Stomach (tissue), 4 donors: ENCODE results near the gene RAB30.

Experiments
- CTCF ChIP-seq, 7 experiments: fragments of 450-650 bp in 4 of 7; fragments of 200-600 bp in 3 of 7; sonication (generic) in 3 of 7; IDR thresholded peaks; one replicate each; pipeline ENCODE4 v1.5.1; 2016 to 2019; ENCODE audit warnings: antibody characterized with exemption in 7 of 7, control low read depth in 2 of 7, mild to moderate bottlenecking in 1 of 7
- POLR2A ChIP-seq, 4 donors: fragments of 450-650 bp; IDR thresholded peaks; one replicate each; pipeline ENCODE4 v1.6.1; 2016; ENCODE audit warnings: antibody characterized with exemption in 4 of 4, control low read depth in 2 of 4, mild to moderate bottlenecking in 1 of 4, moderate library complexity in 1 of 4
- POLR2AphosphoS5 ChIP-seq, 3 donors: sonication (generic); formaldehyde crosslinking; IDR thresholded peaks; one replicate each; pipeline ENCODE4 v1.6.1; 2016; ENCODE audit warnings: antibody characterized with exemption in 3 of 3

GRCh38 chr11:83025267-83025704 lies 46.4 kb downstream of the RAB30 start:
- TF ChIP-seq CTCF (IDR thresholded peaks at IDR 0.05) (no peak), POLR2AphosphoS5 (IDR thresholded peaks at IDR 0.05) (no peak), POLR2A (IDR thresholded peaks at IDR 0.05) (no peak)
